ENCODE results near the gene MRPL45.

DNA sequence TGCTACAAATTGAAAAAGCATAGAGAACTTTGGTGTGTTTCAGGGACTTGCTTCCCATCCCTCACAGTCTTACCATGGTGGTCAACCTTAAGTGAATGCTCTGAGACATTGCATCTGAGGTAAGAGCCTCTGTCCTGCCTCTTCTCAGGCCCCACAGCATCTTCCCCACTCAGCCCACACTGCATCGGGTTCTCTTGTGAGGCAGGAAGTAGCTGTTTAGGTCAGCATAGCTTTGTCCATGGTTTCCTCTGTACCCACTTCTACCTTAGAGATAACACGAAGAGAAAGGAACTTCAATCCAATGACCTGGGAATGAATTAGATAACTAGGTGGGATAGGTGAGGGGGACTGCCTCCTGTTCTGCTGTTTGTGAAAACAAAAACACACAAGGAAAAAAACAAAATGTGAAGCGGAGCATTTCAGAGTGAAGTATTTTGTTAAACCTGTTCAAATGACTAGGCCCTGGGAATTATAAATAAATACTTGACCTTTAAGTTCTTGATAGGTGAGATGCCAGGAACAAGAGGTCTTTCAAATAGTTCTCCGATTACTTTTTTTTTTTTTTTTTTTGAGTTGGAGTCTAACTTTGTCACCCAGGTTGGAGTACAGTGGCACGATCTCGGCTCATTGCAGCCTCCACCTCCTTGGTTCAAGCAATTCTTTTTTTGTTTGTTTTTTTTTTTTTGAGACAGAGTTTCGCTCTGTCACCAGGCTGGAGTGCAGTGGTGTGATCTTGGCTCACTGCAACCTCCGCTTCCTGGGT lies 72.3 kb downstream of the MRPL45 start:
- TF ChIP-seq, protein P1, sequence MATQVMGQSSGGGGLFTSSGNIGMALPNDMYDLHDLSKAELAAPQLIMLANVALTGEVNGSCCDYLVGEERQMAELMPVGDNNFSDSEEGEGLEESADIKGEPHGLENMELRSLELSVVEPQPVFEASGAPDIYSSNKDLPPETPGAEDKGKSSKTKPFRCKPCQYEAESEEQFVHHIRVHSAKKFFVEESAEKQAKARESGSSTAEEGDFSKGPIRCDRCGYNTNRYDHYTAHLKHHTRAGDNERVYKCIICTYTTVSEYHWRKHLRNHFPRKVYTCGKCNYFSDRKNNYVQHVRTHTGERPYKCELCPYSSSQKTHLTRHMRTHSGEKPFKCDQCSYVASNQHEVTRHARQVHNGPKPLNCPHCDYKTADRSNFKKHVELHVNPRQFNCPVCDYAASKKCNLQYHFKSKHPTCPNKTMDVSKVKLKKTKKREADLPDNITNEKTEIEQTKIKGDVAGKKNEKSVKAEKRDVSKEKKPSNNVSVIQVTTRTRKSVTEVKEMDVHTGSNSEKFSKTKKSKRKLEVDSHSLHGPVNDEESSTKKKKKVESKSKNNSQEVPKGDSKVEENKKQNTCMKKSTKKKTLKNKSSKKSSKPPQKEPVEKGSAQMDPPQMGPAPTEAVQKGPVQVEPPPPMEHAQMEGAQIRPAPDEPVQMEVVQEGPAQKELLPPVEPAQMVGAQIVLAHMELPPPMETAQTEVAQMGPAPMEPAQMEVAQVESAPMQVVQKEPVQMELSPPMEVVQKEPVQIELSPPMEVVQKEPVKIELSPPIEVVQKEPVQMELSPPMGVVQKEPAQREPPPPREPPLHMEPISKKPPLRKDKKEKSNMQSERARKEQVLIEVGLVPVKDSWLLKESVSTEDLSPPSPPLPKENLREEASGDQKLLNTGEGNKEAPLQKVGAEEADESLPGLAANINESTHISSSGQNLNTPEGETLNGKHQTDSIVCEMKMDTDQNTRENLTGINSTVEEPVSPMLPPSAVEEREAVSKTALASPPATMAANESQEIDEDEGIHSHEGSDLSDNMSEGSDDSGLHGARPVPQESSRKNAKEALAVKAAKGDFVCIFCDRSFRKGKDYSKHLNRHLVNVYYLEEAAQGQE (IDR thresholded peaks at IDR 0.05; ENCODE audit: borderline replicate concordance): no peak
- TF ChIP-seq, protein P2, sequence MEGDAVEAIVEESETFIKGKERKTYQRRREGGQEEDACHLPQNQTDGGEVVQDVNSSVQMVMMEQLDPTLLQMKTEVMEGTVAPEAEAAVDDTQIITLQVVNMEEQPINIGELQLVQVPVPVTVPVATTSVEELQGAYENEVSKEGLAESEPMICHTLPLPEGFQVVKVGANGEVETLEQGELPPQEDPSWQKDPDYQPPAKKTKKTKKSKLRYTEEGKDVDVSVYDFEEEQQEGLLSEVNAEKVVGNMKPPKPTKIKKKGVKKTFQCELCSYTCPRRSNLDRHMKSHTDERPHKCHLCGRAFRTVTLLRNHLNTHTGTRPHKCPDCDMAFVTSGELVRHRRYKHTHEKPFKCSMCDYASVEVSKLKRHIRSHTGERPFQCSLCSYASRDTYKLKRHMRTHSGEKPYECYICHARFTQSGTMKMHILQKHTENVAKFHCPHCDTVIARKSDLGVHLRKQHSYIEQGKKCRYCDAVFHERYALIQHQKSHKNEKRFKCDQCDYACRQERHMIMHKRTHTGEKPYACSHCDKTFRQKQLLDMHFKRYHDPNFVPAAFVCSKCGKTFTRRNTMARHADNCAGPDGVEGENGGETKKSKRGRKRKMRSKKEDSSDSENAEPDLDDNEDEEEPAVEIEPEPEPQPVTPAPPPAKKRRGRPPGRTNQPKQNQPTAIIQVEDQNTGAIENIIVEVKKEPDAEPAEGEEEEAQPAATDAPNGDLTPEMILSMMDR (IDR thresholded peaks at IDR 0.05; ENCODE audit: poor library complexity, severe bottlenecking): no peak
- TF ChIP-seq POLR2AphosphoS5 (IDR thresholded peaks at IDR 0.05) (no peak), EP300 (conservative IDR thresholded peaks at IDR 0.05; ENCODE audit: poor library complexity, severe bottlenecking) (no peak), EZH2 (IDR thresholded peaks at IDR 0.05; ENCODE audit: borderline replicate concordance, insufficient read depth, low read length, poor library complexity, severe bottlenecking) (no peak), SMC3 (conservative IDR thresholded peaks at IDR 0.05; ENCODE audit: poor library complexity) (no peak), TAF1 (IDR thresholded peaks at IDR 0.05; ENCODE audit: low read depth) (no peak), RAD21 (conservative IDR thresholded peaks at IDR 0.05) (no peak), MXI1 (conservative IDR thresholded peaks at IDR 0.05; ENCODE audit: poor library complexity, severe bottlenecking) (no peak)

All from neural cell (in vitro differentiated cells).